HCT116 (cell line): ENCODE data around the gene OR1F1.

Experiments used
- ELF1 ChIP-seq: IDR thresholded peaks from 2 replicates; pipeline ENCODE4 v1.6.1; 2012; ENCODE audit warnings: low read depth, borderline replicate concordance
- EZH2 ChIP-seq: fragments of 200-600 bp; sonication (generic); IDR thresholded peaks from 2 replicates; pipeline ENCODE4 v1.6.1; 2017; ENCODE audit warnings: antibody characterized with exemption, mixed run types
- POLR2A ChIP-seq: IDR thresholded peaks from 2 replicates; pipeline ENCODE4 v1.7.0; 2011; ENCODE audit warnings: borderline replicate concordance; ENCODE audit not compliant: insufficient read depth, insufficient read length; ENCODE audit errors: extremely low read depth
- POLR2AphosphoS5 ChIP-seq: IDR thresholded peaks from 2 replicates; pipeline ENCODE4 v1.6.1; 2011; ENCODE audit warnings: mild to moderate bottlenecking, low read depth, low read length, moderate library complexity
- RAD21 ChIP-seq: IDR thresholded peaks from 2 replicates; pipeline ENCODE4 v1.6.1; 2012; ENCODE audit warnings: low read depth, mild to moderate bottlenecking
- SIN3A ChIP-seq: IDR thresholded peaks from 2 replicates; pipeline ENCODE4 v1.6.1; 2012; ENCODE audit warnings: low read depth
- ZBTB33 ChIP-seq: IDR thresholded peaks from 2 replicates; pipeline ENCODE4 v1.6.1; 2011; ENCODE audit warnings: mild to moderate bottlenecking, low read length, moderate library complexity; ENCODE audit not compliant: insufficient replicate concordance; ENCODE audit errors: extremely low read depth
- ZNF274 ChIP-seq: fragments of 200-500 bp; sonication (Bioruptor generic); IDR thresholded peaks from 2 replicates; pipeline ENCODE4 v1.6.1; 2014; ENCODE audit warnings: mild to moderate bottlenecking, low read depth, low read length, inconsistent platforms
- TF ChIP-seq, protein P1 (sequence below), 3 experiments: fragments of 200-600 bp in 1 of 3; sonication (generic) in 1 of 3; IDR thresholded peaks in 2 of 3; conservative IDR thresholded peaks in 1 of 3; 2 replicates each; pipeline ENCODE4 v1.5.1; 2012 to 2017; ENCODE audit warnings: low read depth in 2 of 3, low read length in 2 of 3, antibody characterized with exemption in 1 of 3, borderline replicate concordance in 1 of 3, control low read depth in 1 of 3, mild to moderate bottlenecking in 1 of 3, mixed read lengths in 1 of 3, mixed run types in 1 of 3, moderate library complexity in 1 of 3; ENCODE audit not compliant: insufficient read depth in 1 of 3

DNA sequence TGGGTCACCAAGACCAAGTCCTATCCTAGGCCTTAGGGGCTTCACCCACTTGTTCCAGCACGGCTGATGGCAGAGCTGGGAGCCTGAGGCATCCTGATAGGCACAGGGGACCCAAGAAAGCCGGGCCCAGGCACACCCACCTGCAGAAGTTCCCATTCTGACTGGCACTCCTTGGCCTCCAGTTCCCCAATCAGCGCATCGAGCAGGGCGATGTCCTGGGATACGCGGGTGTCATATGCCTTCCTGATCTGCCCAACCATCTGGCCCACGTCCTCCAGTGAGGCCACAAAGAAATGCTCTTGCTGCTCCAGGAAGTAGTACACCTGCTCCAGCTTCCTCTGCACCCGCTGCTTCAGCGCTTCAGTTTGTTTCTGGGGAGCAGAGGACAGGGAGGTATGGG is 58.9 kb downstream of the OR1F1 start:
- TF ChIP-seq, protein P1, sequence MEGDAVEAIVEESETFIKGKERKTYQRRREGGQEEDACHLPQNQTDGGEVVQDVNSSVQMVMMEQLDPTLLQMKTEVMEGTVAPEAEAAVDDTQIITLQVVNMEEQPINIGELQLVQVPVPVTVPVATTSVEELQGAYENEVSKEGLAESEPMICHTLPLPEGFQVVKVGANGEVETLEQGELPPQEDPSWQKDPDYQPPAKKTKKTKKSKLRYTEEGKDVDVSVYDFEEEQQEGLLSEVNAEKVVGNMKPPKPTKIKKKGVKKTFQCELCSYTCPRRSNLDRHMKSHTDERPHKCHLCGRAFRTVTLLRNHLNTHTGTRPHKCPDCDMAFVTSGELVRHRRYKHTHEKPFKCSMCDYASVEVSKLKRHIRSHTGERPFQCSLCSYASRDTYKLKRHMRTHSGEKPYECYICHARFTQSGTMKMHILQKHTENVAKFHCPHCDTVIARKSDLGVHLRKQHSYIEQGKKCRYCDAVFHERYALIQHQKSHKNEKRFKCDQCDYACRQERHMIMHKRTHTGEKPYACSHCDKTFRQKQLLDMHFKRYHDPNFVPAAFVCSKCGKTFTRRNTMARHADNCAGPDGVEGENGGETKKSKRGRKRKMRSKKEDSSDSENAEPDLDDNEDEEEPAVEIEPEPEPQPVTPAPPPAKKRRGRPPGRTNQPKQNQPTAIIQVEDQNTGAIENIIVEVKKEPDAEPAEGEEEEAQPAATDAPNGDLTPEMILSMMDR (IDR thresholded peaks at IDR 0.05 in 2 of 3, conservative IDR thresholded peaks at IDR 0.05 in 1 of 3; ENCODE audit: borderline replicate concordance in 1 of 3, insufficient read depth in 1 of 3, low read depth in 2 of 3, low read length in 2 of 3): no peak
- no peak for TF ChIP-seq ZNF274
- TF ChIP-seq ZBTB33: no peak
- no peak for TF ChIP-seq EZH2
- no peak for TF ChIP-seq POLR2A
- TF ChIP-seq RAD21: no peak
- TF ChIP-seq SIN3A: no peak
- TF ChIP-seq POLR2AphosphoS5: no peak
- TF ChIP-seq ELF1: no peak
